ENCODE measurements around the gene NUP58.

GRCh38 chr13:25329706-25330105 lies 28.3 kb downstream of the NUP58 start:
- TF ChIP-seq, protein P1, sequence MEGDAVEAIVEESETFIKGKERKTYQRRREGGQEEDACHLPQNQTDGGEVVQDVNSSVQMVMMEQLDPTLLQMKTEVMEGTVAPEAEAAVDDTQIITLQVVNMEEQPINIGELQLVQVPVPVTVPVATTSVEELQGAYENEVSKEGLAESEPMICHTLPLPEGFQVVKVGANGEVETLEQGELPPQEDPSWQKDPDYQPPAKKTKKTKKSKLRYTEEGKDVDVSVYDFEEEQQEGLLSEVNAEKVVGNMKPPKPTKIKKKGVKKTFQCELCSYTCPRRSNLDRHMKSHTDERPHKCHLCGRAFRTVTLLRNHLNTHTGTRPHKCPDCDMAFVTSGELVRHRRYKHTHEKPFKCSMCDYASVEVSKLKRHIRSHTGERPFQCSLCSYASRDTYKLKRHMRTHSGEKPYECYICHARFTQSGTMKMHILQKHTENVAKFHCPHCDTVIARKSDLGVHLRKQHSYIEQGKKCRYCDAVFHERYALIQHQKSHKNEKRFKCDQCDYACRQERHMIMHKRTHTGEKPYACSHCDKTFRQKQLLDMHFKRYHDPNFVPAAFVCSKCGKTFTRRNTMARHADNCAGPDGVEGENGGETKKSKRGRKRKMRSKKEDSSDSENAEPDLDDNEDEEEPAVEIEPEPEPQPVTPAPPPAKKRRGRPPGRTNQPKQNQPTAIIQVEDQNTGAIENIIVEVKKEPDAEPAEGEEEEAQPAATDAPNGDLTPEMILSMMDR (IDR thresholded peaks at IDR 0.05) = no peak
- no peak for TF ChIP-seq POLR2A (IDR thresholded peaks at IDR 0.05)

Data from breast epithelium (tissue), 3 donors.